Mesenchymal stem cell (in vitro differentiated cells and primary cell): ENCODE results near the gene ZC3H18.

Experiments used
- DNase-seq: peaks from one replicate; pipeline ENCODE4 v3.0.0-alpha.2; 2013
- H2AFZ ChIP-seq: one replicate; pipeline ENCODE4 v1.6.1; 2013; ENCODE audit warnings: low read depth, mild to moderate bottlenecking, control low read depth, inconsistent platforms, low read length, moderate library complexity
- H2AK5ac ChIP-seq: 2 replicates; pipeline ENCODE4 v1.6.1; 2013; ENCODE audit warnings: low read length, moderate library complexity, mild to moderate bottlenecking, inconsistent platforms; ENCODE audit not compliant: severe bottlenecking
- H2BK120ac ChIP-seq: one replicate; pipeline ENCODE4 v1.6.1; 2013; ENCODE audit warnings: low read depth, mild to moderate bottlenecking, inconsistent platforms, low read length, moderate library complexity
- H2BK12ac ChIP-seq, 2 experiments: one replicate each; pipeline ENCODE4 v1.6.1; 2013; ENCODE audit warnings: inconsistent platforms in 2 of 2, low read length in 2 of 2, mild to moderate bottlenecking in 2 of 2, moderate library complexity in 2 of 2, control low read depth in 1 of 2
- H2BK15ac ChIP-seq: one replicate; pipeline ENCODE4 v1.6.1; 2013; ENCODE audit warnings: mild to moderate bottlenecking, low read depth, inconsistent platforms; ENCODE audit not compliant: poor library complexity, severe bottlenecking
- H2BK5ac ChIP-seq: 2 replicates; pipeline ENCODE4 v1.6.1; 2013; ENCODE audit warnings: low read depth, mild to moderate bottlenecking, low read length, control low read depth, inconsistent platforms; ENCODE audit not compliant: poor library complexity, severe bottlenecking
- H3K14ac ChIP-seq, 2 experiments: one replicate each; pipeline ENCODE4 v1.6.1; 2013; ENCODE audit warnings: inconsistent platforms in 2 of 2, low read length in 2 of 2, control low read depth in 1 of 2, mild to moderate bottlenecking in 1 of 2, moderate library complexity in 1 of 2
- H3K18ac ChIP-seq, 2 experiments: one replicate each; pipeline ENCODE4 v1.6.1; 2013; ENCODE audit warnings: inconsistent platforms in 2 of 2, low read length in 2 of 2, control low read depth in 1 of 2, low read depth in 1 of 2, mild to moderate bottlenecking in 1 of 2
- H3K23ac ChIP-seq, 2 experiments: one replicate each; pipeline ENCODE4 v1.6.1; 2013; ENCODE audit warnings: inconsistent platforms in 2 of 2, low read length in 2 of 2, mild to moderate bottlenecking in 2 of 2, moderate library complexity in 2 of 2, control low read depth in 1 of 2
- H3K27ac ChIP-seq: 2 replicates; pipeline ENCODE4 v1.5.1; 2013; ENCODE audit warnings: mild to moderate bottlenecking, moderate library complexity, low read length, control low read depth, inconsistent platforms; ENCODE audit not compliant: poor library complexity, severe bottlenecking
- H3K27me3 ChIP-seq, 2 experiments: 2 replicates each; pipeline versions ENCODE4 v1.6.1 to v1.7.0; 2013; ENCODE audit warnings: low read length in 2 of 2, mild to moderate bottlenecking in 2 of 2, moderate library complexity in 2 of 2, control low read depth in 1 of 2, inconsistent platforms in 1 of 2; ENCODE audit not compliant: control insufficient read depth in 1 of 2, insufficient read depth in 1 of 2
- H3K36me3 ChIP-seq, 2 experiments: 2 replicates each; pipeline versions ENCODE4 v1.6.1 to v1.7.0; 2013; ENCODE audit warnings: low read length in 2 of 2, control low read depth in 1 of 2, inconsistent platforms in 1 of 2, low read depth in 1 of 2, mild to moderate bottlenecking in 1 of 2; ENCODE audit not compliant: insufficient read depth in 2 of 2, control insufficient read depth in 1 of 2
- H3K4ac ChIP-seq, 2 experiments: one replicate each; pipeline ENCODE4 v1.6.1; 2013; ENCODE audit warnings: inconsistent platforms in 2 of 2, low read length in 2 of 2, mild to moderate bottlenecking in 2 of 2, moderate library complexity in 2 of 2, control low read depth in 1 of 2, low read depth in 1 of 2
- H3K4me1 ChIP-seq: 2 replicates; pipeline ENCODE4 v1.6.1; 2013; ENCODE audit warnings: low read depth, low read length, control low read depth; ENCODE audit not compliant: control insufficient read depth, insufficient read depth
- H3K4me2 ChIP-seq: 2 replicates; pipeline ENCODE4 v1.6.1; 2013; ENCODE audit warnings: low read length, mild to moderate bottlenecking, inconsistent platforms; ENCODE audit not compliant: poor library complexity, severe bottlenecking
- H3K4me3 ChIP-seq, 2 experiments: 2 replicates each; pipeline versions ENCODE4 v1.5.1 to v1.7.0; 2013; ENCODE audit warnings: low read length in 2 of 2, mild to moderate bottlenecking in 2 of 2, control low read depth in 1 of 2, low read depth in 1 of 2; ENCODE audit not compliant: insufficient read depth in 1 of 2
- H3K79me1 ChIP-seq: replicated peaks from 2 replicates; pipeline ENCODE4 v1.6.1; 2013; ENCODE audit warnings: mild to moderate bottlenecking, control low read depth, low read length, inconsistent platforms; ENCODE audit not compliant: poor library complexity, severe bottlenecking
- H3K9ac ChIP-seq: 2 replicates; pipeline ENCODE4 v1.7.0; 2013; ENCODE audit warnings: mild to moderate bottlenecking, low read length, moderate library complexity
- H3K9me3 ChIP-seq: 2 replicates; pipeline ENCODE4 v1.7.0; 2013; ENCODE audit warnings: mild to moderate bottlenecking, low read length; ENCODE audit not compliant: control insufficient read depth
- H4K8ac ChIP-seq: one replicate; pipeline ENCODE4 v1.6.1; 2013; ENCODE audit warnings: inconsistent platforms, mild to moderate bottlenecking, low read length, moderate library complexity
- H4K91ac ChIP-seq: one replicate; pipeline ENCODE4 v1.6.1; 2013; ENCODE audit warnings: mild to moderate bottlenecking, low read length, inconsistent platforms
- WGBS: methylation state at CpG from one replicate; pipeline ENCODE4 v1.1.7; 2013; ENCODE audit warnings: mixed read lengths; 5-methylcytosine and 5-hydroxymethylcytosine counted together

Gene ZC3H18

DNA sequence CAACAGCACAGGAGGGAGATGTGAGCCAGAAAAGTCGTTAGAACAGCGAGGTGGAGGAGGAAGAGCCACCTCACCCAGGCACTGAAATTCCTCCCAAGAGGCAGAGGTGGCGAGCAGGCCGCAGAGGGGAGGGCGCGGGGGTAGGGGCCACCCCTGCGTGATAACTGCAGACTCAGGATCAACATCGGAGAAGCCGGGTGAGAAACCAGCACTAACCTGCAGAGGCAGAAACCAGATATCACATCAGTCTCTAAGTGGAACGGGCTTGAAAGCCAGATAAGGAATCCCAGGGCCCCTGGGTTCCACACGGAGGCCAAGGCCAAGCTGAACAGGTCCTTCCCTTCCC is 39.4 kb upstream of the ZC3H18 start:
- no peak overlapping the region for H2BK15ac ChIP-seq
- 76% methylated on average over 11 of the region's 11 CpGs for WGBS
- peaks cover 0 to 37% of the 10 kb centered on the region in 2 experiments for H3K36me3 ChIP-seq
- H3K9ac ChIP-seq, result no peak overlapping the region
- DNase-seq, result no peak
- H2BK120ac ChIP-seq, result no peak overlapping the region
- H3K4me2 ChIP-seq, result no peak overlapping the region
- no peak overlapping the region for H2BK5ac ChIP-seq
- peaks cover 6% of the 10 kb centered on the region for H3K79me1 ChIP-seq
- H3K4me1 ChIP-seq, result peaks cover 36% of the 10 kb centered on the region
- no peak overlapping the region for H3K4ac ChIP-seq
- no peak overlapping the region for H3K4me3 ChIP-seq
- H4K91ac ChIP-seq, result no peak overlapping the region
- H3K9me3 ChIP-seq, result no peaks in the 10 kb centered on the region
- H2BK12ac ChIP-seq, result no peak overlapping the region
- H3K23ac ChIP-seq, result no peak overlapping the region
- H2AK5ac ChIP-seq, result no peak overlapping the region
- H2AFZ ChIP-seq, result no peak overlapping the region
- no peak overlapping the region for H3K27ac ChIP-seq
- no peaks in the 10 kb centered on the region for H3K27me3 ChIP-seq
- no peak overlapping the region for H3K18ac ChIP-seq
- no peak overlapping the region for H3K14ac ChIP-seq
- no peak overlapping the region for H4K8ac ChIP-seq

DNA sequence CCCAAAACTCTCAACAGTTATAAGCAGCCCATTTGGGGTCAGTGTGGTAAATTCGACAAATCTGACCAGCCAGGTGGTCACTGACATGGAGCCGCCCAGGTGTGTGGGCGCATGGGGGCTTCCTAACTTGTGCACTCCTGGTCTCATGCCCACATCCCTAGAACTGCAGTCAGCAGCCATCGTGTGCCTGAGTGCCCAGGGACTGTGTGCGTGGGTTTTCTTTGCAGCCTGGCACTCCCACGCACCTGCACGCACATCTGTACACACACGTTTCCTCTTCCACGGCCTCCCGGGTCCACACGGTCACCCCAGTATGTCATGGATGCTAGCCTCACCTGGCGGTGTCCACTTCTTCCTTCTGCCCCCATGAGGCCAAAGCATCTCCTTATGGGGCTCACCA is 38.9 kb upstream of the ZC3H18 start:
- no peak overlapping the region for H3K4ac ChIP-seq
- no peak overlapping the region for H2AFZ ChIP-seq
- H3K79me1 ChIP-seq, result peaks cover 6% of the 10 kb centered on the region
- H4K91ac ChIP-seq, result no peak overlapping the region
- no peak overlapping the region for H3K4me3 ChIP-seq
- 93% methylated on average over 12 of the region's 12 CpGs for whole genome bisulfite sequencing
- DNase-seq, result no peak
- H2AK5ac ChIP-seq, result no peak overlapping the region
- no peak overlapping the region for H2BK12ac ChIP-seq
- no peak overlapping the region for H3K9ac ChIP-seq
- H4K8ac ChIP-seq, result no peak overlapping the region
- H3K18ac ChIP-seq, result no peak overlapping the region
- no peak overlapping the region for H3K14ac ChIP-seq
- no peak overlapping the region for H3K4me2 ChIP-seq
- no peak overlapping the region for H3K23ac ChIP-seq
- no peak overlapping the region for H2BK120ac ChIP-seq
- no peak overlapping the region for H2BK15ac ChIP-seq
- H2BK5ac ChIP-seq, result no peak overlapping the region
- H3K27ac ChIP-seq, result no peak overlapping the region
- no peaks in the 10 kb centered on the region for H3K27me3 ChIP-seq
- peaks cover 0 to 39% of the 10 kb centered on the region in 2 experiments for H3K36me3 ChIP-seq
- H3K4me1 ChIP-seq, result peaks cover 36% of the 10 kb centered on the region
- H3K9me3 ChIP-seq, result no peaks in the 10 kb centered on the region

DNA sequence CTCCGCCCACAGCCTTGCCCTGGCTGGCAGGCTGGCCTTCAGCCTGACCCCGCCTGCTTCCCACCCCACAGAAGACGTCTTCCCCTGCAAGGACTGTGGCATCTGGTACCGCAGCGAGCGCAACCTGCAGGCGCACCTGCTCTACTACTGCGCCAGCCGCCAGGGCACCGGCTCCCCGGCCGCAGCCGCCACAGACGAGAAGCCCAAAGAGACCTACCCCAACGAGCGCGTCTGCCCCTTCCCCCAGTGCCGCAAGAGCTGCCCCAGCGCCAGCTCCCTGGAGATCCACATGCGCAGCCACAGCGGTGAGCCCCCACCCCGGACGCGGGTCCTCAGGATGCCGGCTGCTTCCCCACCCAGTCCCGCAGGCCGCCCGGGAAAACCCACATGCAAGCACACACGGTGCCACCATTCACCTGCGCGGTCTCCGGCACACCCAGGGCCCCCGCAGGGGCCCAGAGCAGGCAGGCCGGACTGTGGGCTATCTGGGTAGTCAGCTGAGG is 38.2 kb upstream of the ZC3H18 start:
- H3K23ac ChIP-seq, result no peak overlapping the region
- H3K14ac ChIP-seq, result no peak overlapping the region
- H2AFZ ChIP-seq, result no peak overlapping the region
- 96% methylated on average over 30 of the region's 34 CpGs for WGBS
- no peak overlapping the region for H3K4me2 ChIP-seq
- no peaks in the 10 kb centered on the region for H3K27me3 ChIP-seq
- no peak overlapping the region for H4K8ac ChIP-seq
- no peak overlapping the region for H3K27ac ChIP-seq
- no peak overlapping the region for H2BK12ac ChIP-seq
- H3K79me1 ChIP-seq, result peaks cover 6% of the 10 kb centered on the region
- H3K4me1 ChIP-seq, result peaks cover 34% of the 10 kb centered on the region
- H3K36me3 ChIP-seq, result peaks cover 0 to 42% of the 10 kb centered on the region in 2 experiments
- no peak overlapping the region for H2AK5ac ChIP-seq
- no peak overlapping the region for H3K9ac ChIP-seq
- H3K4ac ChIP-seq, result no peak overlapping the region
- H3K9me3 ChIP-seq, result no peaks in the 10 kb centered on the region
- H3K4me3 ChIP-seq, result no peak overlapping the region
- no peak for DNase-seq
- H4K91ac ChIP-seq, result no peak overlapping the region
- no peak overlapping the region for H2BK5ac ChIP-seq
- H2BK15ac ChIP-seq, result no peak overlapping the region
- H2BK120ac ChIP-seq, result no peak overlapping the region
- no peak overlapping the region for H3K18ac ChIP-seq

- no peak overlapping the region for H3K4ac ChIP-seq
- H4K91ac ChIP-seq, result peak overlapping the region; percentile 41
- WGBS, result 90% methylated on average over 36 of the region's 37 CpGs
- H3K27ac ChIP-seq, result no peak overlapping the region
- peak overlapping the region; percentile 93 for H2BK120ac ChIP-seq
- H3K36me3 ChIP-seq, result peaks cover 0 to 45% of the 10 kb centered on the region in 2 experiments
- H3K79me1 ChIP-seq, result peaks cover 6% of the 10 kb centered on the region
- no peak overlapping the region for H2BK12ac ChIP-seq
- H3K14ac ChIP-seq, result no peak overlapping the region
- H2BK5ac ChIP-seq, result no peak overlapping the region
- no peak overlapping the region for H2AK5ac ChIP-seq
- no peak overlapping the region for H3K18ac ChIP-seq
- H3K23ac ChIP-seq, result no peak overlapping the region
- no peaks in the 10 kb centered on the region for H3K27me3 ChIP-seq
- no peak for DNase-seq
- H2BK15ac ChIP-seq, result no peak overlapping the region
- H2AFZ ChIP-seq, result no peak overlapping the region
- H4K8ac ChIP-seq, result peak overlapping the region; percentile 96
- H3K9ac ChIP-seq, result peak overlapping the region; percentile 41
- peak overlapping the region; percentile 62 for H3K4me2 ChIP-seq
- no peaks in the 10 kb centered on the region for H3K9me3 ChIP-seq
- H3K4me1 ChIP-seq, result peaks cover 29% of the 10 kb centered on the region
- peak overlapping the region in 1 of 2 experiments; percentile 65 for H3K4me3 ChIP-seq
Observed at GRCh38 chr16:88532434-88533241, 37.6 kb upstream of the ZC3H18 start.
